Measurements from ENCODE around the gene TMEM8B. TPM values are rescaled to one million over a fixed set of nuclear protein-coding genes. Genes with fewer than 3 reads are reported as not detected.

The TMEM8B gene
- total and polyA plus RNA-seq, 9 of the 15 experiments (the other 6 are each of a cell fraction or from before 2014, with no cell fraction given), result 0.01 to 2.2 (median 1.1) TPM

DNA sequence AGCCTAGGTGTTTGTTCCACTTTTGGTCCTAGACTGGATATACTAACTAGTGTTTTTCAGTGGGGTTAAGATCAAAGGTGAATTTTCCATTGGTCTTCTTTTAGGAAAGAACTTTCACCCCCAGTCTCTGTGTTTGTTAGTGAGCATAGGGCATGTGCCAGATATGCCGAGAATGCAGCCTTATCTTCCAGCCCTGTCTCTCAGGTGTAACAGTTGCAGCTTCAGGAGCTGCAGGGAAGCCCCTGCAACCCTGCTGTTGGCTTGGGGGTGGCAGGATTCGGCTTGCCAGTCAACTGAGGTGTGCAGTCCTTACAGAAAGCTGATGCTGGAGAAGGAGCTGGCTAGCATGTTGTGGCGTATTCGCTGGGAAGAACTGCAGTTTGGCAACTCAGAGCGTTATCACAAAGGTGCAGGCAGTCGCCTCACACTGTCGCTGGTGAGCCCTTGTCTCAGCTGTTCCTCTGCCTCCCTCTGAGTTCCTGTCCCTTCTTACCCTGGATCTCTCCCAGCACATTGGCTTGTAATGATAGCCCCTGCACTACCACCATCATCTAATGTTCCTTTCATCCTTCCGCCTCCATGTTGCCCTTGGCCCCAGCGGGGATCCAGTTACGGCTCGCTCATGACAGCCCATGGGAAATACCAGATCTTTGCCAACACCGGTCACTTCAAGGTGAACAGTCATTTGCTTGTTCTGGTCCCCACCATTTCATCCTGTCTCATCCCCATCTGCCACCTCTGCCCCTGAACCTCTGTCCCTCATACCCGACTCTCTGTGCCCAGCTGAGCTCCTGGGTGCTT lies 27.5 kb upstream of the TMEM8B start (continued):
- no peak for TF ChIP-seq CUX1 (CRISPR knock-in tag; IDR thresholded peaks at IDR 0.05)
- no peak for TF ChIP-seq KDM5B (IDR thresholded peaks at IDR 0.05; ENCODE audit: insufficient replicate concordance, low read depth, low read length)
- no peak for TF ChIP-seq TOE1 (IDR thresholded peaks at IDR 0.05; ENCODE audit: borderline replicate concordance)
- TF ChIP-seq TOE1 (CRISPR knock-in tag; IDR thresholded peaks at IDR 0.05; ENCODE audit: borderline replicate concordance, low read depth), result no peak
- TF ChIP-seq FOXJ2 (tag; IDR thresholded peaks at IDR 0.05), result no peak
- TF ChIP-seq NBN (IDR thresholded peaks at IDR 0.05; ENCODE audit: low read depth), result no peak
- TF ChIP-seq ZNF41 (CRISPR knock-in tag; conservative IDR thresholded peaks at IDR 0.05), result no peak
- TF ChIP-seq RBM39 (optimal IDR thresholded peaks at IDR 0.05; ENCODE audit: low read depth, low read length), result no peak
- TF ChIP-seq, protein P1, sequence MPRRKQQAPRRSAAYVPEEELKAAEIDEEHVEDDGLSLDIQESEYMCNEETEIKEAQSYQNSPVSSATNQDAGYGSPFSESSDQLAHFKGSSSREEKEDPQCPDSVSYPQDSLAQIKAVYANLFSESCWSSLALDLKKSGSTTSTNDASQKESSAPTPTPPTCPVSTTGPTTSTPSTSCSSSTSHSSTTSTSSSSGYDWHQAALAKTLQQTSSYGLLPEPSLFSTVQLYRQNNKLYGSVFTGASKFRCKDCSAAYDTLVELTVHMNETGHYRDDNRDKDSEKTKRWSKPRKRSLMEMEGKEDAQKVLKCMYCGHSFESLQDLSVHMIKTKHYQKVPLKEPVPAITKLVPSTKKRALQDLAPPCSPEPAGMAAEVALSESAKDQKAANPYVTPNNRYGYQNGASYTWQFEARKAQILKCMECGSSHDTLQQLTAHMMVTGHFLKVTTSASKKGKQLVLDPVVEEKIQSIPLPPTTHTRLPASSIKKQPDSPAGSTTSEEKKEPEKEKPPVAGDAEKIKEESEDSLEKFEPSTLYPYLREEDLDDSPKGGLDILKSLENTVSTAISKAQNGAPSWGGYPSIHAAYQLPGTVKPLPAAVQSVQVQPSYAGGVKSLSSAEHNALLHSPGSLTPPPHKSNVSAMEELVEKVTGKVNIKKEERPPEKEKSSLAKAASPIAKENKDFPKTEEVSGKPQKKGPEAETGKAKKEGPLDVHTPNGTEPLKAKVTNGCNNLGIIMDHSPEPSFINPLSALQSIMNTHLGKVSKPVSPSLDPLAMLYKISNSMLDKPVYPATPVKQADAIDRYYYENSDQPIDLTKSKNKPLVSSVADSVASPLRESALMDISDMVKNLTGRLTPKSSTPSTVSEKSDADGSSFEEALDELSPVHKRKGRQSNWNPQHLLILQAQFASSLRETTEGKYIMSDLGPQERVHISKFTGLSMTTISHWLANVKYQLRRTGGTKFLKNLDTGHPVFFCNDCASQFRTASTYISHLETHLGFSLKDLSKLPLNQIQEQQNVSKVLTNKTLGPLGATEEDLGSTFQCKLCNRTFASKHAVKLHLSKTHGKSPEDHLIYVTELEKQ (CRISPR knock-in tag; IDR thresholded peaks at IDR 0.05), result no peak
- TF ChIP-seq, protein P2, sequence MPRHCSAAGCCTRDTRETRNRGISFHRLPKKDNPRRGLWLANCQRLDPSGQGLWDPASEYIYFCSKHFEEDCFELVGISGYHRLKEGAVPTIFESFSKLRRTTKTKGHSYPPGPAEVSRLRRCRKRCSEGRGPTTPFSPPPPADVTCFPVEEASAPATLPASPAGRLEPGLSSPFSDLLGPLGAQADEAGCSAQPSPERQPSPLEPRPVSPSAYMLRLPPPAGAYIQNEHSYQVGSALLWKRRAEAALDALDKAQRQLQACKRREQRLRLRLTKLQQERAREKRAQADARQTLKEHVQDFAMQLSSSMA (CRISPR knock-in tag; IDR thresholded peaks at IDR 0.05), result no peak
- TF ChIP-seq SNRNP70 (optimal IDR thresholded peaks at IDR 0.05; ENCODE audit: low read depth, low read length), result no peak
- TF ChIP-seq CREM (IDR thresholded peaks at IDR 0.05; ENCODE audit: low read depth), result no peak
- no peak for TF ChIP-seq ZNF584 (CRISPR knock-in tag; IDR thresholded peaks at IDR 0.05; ENCODE audit: low read depth)
- no peak for TF ChIP-seq FOXK2 (conservative IDR thresholded peaks at IDR 0.05 in 1 of 2, IDR thresholded peaks at IDR 0.05 in 1 of 2; ENCODE audit: low read depth in 2 of 2)
- no peak for TF ChIP-seq HDAC2 (IDR thresholded peaks at IDR 0.05)
- TF ChIP-seq STAT5A (IDR thresholded peaks at IDR 0.05; ENCODE audit: borderline replicate concordance, low read length), result peak; percentile 51; the same call in 1 of the 2 replicates
- no peak for TF ChIP-seq U2AF2 (optimal IDR thresholded peaks at IDR 0.05; ENCODE audit: low read depth, low read length)
- peak; percentile 70 for TF ChIP-seq SMARCB1 (IDR thresholded peaks at IDR 0.05; ENCODE audit: insufficient read length, low read depth)
- TF ChIP-seq ATF7 (IDR thresholded peaks at IDR 0.05), result no peak
- TF ChIP-seq ZNF184 (CRISPR knock-in tag; IDR thresholded peaks at IDR 0.05), result no peak
